ENCODE results near the gene METAP1.
A peak's percentile ranks its signal among the peaks of the same experiment; 100 is the strongest.
"Not testable (repeated sequence)": the region's sequence is repeated elsewhere in the genome, so short reads cannot be mapped to it uniquely, and the experiment has no call there.

METAP1 gene

DNA sequence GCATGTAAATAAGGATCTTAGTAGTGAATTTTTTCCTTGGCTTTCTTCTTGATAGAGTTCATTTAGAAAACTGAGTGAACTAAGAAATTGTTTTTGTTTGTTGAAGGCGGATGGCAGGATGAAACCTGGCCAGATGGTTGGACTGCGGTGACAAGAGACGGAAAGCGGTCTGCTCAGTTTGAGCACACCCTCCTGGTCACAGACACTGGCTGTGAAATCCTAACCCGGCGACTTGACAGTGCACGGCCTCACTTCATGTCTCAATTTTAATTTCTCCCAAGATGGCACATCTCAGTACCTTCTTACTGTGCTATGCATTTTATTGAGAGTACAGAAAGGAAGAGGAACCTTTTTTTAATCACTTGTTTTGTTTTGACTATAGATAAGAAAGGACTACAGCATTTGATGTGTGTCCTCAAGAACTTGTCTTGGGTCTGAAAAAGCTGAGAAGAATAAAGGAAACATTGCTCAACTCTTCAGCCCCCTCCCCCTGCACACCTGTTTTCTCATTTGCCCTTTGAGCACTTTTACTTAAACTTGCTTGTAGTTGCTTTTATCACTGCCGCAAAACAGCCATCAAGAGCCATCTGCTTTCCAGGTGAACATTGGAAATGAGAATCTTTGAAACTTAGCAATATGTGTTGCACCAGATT is 65.7 kb downstream of the METAP1 start:
- no peak for DNase-seq

DNA sequence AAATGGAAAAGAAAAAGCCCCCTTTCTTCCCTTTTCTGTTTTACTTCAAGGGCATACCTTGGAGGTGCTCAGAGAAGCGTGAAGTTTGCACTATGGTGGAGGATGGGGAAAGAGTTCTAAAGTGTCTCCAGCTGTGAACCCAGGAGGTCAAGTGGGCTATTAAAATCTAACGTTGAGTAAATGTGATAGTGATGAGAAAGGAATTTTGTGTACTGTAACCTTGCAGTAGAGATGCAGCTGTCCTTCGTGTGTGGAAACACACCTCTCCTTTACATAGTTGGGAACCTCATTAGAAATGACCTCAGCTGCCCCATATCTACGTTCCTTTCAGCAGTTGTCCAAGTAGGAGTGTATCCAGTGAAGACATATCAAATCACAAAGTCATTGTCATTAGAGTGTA is 66.6 kb downstream of the METAP1 start:
- no peak for DNase-seq

DNA sequence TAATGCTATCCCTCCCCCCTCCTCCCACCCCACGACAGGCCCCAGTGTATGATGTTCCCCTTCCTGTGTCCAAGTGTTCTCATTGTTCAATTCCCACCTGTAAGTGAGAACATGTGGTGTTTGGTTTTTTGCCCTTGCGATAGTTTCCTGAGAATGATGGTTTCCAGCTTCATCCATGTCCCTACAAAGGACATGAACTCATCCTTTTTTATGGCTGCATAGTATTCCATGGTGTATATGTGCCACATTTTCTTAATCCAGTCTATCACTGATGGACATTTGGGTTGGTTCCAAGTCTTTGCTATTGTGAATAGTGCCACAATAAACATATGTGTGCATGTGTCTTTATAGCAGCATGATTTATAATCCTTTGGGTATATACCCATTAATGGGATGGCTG is 70.0 kb downstream of the METAP1 start:
- DNase-seq = not testable (repeated sequence)

DNA sequence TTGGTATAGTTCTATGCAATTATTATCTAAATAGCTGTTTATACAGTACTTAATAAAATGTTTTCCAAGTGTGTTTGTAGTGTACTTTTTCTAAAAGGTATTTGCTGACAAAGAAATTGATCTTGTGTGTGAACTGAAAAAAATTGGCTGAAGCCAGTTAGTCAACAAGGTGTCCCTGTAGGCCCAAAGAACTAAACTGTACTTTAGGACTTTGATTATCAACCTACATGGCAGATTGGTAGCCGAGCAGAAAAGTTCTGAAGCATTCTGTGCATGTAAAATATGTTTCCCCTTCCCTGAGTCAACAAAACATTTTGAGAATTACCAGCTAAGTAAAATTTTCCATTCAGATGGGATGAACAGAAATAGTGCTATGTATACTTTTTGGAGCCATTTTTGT is 72.1 kb downstream of the METAP1 start:
- no peak for DNase-seq

DNA sequence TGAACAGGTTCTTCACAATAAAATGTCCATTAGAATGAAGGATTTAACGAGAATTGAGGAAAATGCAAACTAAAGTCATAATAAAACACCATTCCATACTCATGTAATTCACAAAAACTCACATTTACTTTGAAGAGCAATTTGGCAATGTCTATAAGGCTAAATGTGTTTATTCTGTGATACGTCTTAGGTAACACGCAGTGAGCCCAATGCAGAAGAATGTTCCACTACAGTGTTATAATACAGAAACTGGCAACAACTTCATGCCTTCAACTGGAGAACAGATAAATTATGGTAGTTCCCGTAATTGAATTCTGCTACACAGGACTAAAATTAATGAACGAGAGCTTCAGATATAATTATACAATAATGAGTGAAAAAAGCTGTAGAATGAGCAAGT is 75.6 kb downstream of the METAP1 start:
- no peak for DNase-seq

DNA sequence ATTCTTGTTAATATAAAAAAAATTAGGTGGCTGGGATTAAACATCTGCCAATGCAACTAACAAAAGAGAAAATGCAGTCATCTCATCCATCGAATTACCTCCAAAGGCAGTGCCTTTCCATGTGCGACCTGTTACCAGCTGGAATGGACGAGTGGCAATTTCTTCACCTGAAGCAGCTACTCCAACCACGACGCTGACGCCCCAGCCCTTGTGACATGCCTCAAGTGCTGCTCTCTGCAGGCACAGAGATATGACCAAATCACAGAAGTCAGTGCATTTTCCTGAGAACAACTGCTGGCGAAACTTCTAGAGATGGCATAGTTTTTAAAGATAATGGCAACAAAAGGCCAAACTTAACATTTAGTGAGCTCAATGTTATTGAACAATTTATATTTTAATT is 79.3 kb downstream of the METAP1 start:
- DNase-seq = no peak

DNA sequence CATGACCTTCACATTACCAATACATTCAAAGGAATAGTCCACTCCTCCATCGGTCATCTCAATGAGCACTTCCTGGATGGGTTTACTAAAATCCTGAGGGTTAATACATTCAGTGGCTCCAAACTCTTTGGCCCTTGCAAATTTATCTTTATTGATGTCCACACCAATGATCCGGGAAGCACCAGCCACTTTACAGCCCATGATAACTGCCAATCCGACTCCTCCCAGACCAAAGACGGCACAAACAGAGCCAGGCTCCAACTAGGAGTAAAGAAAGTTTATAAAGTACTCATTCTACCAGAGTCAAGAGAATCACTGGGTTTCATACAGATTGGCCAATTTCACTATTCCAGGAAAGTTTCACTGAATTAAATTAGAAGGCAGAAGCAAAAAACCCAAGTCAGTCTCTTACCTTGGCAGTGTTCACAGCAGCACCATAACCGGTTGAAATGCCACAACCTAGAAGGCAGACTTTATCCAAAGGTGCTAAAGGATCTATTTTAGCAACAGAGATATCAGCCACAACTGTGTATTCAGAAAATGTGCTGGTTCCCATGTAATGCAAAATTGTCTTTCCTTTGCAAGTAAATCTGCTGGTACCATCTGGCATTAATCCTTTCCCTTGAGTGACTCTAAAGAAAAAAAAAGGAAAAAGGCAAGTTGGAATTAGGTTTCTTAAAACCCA is 80.9 kb downstream of the METAP1 start:
- no peak for DNase-seq

DNA sequence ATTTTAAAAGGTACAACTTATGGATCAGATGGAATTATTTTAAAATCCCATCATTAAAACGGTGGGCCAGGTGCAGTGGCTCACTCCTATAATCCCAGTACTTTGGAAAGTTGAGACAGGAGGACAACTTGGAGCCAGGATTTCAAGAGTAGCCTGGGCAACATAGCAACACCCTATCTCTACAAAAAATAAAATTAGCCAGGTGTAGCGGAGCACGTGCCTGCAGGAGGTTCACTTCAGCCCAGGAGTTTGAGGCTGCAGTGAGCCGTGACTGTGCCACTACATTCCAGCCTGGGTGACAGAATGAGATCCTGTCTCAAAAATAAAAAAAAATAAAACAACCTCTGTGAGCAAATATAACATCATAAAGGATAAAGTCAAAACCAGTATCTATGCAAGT is 81.7 kb downstream of the METAP1 start:
- DNase-seq = no peak

DNA sequence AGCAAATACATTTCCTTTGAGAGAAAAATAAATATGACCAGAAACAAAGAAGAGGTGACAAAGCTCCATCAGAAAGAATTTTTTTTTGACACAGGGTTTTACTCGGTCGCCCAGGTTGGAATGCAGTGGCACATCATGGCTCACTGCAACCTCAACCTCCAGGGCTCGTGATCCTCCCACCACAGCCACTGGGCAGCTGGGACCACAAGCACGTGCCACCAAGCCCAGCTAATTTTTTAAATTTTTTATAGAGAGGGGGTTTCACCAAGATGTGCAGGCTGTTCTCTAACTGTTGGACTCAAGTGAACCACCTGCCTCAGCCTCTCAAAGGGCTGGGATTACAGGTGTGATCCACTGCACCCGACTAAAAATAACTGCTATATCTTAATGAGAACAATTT is 82.8 kb downstream of the METAP1 start:
- no peak for DNase-seq

DNA sequence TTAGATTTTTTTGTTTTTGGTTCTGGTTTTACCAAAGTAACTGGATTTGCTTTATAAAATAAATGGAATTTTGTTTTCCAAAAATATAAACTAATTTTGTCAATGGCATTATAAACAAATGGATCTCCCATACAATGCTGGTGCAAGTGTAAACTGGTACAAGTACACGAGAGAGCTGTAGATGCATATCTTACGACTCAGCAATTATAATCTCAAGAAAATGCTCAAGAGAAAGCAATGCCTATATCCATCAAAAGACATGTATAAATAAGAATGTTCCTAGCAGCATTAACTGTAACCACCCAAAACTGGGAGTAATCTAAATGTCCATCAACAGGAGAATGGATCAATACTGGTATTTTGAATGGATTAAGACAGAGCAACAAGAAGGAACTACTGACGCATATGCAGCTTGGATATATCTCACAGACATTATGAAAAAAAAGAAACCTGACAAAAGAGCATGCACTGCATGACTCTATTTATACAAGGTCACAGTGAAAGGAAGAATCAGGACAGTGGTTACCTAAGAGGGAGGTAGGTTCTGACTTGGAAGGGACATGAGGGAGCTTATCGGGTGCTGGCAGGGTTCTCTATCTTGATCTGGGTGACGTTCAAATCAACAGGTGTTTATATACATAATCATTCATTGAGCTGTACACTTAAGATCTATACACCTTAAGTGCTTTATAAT is 83.6 kb downstream of the METAP1 start:
- no peak for DNase-seq

DNA sequence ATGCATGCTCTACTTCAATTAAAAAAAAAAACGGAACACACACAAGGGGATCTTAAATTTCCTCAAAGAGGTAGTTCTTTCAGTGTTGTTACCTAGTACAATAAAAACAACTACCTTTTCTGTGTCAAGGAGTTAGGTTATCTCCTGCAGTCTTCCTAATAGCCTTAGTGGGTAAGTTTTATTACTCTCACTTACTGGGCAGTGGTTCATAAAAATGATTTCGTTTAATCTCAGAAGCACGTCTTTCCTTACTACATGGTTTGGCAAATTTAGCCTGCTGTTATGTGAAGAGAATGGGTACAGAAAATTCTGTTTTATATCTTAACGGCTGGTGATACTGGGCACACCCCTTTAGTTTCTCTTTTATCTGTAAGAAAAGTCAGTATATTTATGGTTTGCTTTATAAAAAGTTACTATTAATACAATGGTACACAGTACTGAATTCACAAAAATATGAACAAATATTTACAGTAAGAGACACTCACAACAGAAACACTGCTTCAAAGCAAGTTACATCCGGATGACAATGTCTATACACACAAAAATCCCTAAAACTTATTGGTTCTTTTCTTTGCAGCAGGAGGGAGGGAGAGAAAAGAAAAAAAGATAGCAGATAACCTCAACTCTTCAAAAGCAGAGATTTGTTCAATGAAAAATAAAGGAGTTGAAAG is 84.2 kb downstream of the METAP1 start:
- no peak for DNase-seq

DNA sequence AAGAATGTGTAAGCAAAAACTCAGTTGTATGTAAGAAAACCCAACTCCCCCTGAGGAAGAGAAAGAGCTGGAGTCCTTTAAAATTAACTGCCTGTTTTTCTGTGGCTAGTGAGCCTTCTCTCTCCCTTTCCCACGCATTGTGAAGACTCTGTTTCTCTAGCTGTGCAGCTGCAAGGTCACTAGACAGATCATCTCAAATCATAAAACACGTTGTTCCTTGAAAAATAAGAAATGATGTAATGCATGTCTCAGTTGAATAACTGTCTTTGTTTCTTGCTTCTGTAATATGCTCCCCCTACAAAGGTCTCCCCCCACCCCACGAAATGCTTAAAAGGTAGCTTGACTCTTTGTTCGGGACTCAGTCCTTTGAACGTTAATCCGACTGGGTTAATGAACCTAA is 85.3 kb downstream of the METAP1 start:
- DNase-seq = not testable (repeated sequence)

DNA sequence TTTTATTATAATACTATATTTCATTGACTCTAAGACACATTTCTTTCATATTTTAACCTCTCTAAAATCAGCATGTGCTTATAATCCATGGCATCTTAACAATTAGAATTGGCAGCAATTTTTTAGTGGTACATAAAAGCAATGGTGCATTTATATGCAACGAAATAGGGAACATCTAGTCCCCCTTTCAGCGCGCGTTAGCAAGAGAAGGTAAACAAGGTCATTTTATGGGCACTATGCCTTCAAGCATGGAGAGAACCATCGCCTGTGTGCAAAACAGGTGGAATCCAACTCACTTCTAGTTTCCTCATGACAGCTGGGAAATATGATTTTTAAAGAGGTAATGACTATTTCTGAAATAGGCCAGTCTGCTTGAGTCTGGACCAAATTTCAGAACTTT is 86.7 kb downstream of the METAP1 start:
- DNase-seq = no peak

DNA sequence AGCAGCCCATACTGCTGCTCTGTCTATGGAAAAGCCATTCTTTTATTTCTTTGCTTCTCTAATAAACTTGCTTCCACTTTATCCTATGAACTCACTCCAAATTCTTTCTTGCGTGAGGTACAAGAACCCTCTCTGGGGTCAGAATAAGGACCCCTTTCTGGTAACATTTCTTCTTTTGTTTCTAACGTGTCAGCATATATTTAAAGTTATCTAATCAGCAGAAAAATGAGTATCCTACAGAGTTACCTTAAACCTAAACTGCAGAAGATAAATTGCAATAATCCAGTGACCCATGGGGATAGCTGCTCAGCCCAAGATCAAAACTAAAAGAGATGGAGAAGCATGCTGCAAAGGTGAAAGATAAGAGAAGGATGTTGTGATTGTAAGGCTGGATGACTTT is 89.1 kb downstream of the METAP1 start:
- DNase-seq = no peak

DNA sequence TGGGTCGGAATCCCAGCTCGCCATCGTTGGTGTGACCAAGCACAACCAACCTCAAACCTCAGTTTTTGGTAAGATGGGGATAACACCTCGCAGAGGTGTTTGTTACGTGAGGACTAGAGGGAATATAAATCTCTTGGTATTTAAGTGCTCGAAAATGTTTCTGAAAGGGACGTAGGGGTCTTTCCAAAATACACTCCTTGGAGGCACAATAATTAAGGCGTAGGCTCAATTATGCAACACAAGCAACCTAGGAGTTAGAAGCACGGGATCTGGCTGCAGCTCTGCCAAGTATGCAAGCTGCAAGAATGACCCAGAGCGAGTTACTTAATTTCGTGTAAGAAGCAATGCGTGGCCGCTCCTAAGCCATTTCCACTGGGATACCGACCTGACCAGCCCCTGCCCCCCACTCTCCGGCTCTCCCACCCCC is 92.5 kb downstream of the METAP1 start:
- DNase-seq = no peak

DNA sequence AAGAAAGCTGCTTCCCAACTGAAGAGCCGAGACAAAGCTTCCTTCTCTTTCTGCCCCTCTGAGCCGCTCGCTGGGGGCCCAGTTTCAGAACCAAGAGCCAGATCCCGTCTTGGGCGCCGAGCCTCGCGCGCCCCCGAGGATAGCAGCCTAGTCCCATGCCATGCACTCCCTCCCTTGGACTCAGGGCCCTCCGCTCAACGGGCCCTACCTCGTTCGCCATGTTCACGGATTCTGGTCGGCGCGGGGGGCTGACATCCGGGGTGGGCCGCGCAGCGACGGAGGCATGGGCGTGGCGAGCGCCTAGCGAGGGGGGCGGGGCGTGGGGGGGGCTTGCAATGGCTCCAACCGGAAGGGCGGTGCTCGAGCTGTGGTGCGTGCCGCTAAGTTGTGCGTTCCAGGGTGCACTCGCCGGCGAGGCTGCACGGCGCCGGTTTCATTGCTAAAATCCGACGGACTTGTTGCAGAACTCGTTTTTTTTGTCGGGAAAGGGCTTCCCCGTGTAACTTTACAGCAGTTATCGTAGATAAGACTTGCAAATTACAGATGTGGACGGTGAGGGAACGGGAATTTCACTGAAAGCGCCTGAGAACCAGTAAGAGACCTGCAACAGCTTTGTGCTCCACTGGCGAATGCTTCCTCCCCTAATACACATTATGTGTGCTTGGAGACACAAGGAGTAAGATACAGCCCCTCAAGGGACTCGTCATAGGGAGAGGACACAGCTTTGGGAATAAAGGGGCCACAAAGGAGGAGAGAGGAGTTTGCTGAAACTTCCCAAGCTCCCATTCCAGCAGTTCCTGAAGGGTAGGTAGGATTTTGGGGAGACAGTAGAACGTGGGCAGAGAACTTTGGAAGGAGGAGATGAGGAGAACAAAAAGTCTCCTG is 93.2 kb downstream of the METAP1 start, which contains the start of gene ADH5:
Gene ADH5, minus strand, starts transcription at position 308 of the 885 bp plus-strand sequence. Its CDS starts 88 bp downstream, at position 220.
- DNase-seq = peak; percentile 84

DNA sequence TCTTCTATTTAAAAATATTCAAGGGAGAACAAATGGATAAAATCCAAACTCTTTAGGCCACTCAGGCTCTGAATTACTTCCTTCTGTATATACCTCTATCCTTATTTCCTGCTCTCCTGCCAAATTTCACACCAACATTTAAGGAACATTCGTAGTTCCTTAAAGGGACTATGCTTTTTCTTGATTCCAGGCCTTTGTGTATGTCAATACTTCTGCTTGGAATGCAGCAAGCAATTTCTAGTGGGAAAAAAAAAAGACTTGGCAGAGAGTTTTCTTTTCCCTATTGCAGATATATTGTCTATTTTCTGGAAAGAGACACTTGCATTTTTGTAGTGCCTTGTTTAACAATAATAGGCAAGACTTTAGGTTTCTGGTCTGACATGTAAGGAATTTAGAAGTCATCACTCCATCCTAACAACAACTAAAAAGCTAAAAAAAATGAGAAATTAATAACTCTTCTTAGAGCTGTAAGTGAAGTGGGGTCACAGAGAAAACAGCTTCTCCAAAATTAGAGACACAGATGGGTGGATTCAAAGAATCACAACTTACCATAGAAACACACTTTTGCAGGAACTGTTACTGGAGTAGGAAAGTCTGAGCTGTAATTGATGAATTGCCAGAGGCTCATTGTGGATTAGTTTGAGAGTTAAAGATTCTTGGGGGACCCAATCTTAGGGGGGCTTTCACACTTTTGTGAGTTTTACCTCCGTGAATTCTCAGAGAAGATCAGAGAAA is 95.1 kb downstream of the METAP1 start:
- no peak for DNase-seq

DNA sequence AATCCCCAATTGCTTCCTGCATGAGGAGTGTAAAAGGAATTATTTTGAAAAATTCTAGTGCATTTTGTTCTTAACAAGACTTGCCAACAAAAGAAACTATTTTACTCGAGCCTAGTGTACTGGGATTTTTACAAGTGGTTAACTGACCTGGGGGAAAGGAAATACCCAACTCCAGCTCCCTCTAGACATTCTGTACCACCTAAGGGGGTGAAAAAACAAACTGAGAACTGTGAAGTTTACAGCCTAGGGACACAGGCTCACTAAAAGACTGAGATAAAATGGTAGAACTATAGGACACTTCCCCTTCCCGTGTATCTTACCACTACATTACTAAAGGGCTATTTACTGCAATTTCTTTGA is 95.7 kb downstream of the METAP1 start:
- DNase-seq = no peak

DNA sequence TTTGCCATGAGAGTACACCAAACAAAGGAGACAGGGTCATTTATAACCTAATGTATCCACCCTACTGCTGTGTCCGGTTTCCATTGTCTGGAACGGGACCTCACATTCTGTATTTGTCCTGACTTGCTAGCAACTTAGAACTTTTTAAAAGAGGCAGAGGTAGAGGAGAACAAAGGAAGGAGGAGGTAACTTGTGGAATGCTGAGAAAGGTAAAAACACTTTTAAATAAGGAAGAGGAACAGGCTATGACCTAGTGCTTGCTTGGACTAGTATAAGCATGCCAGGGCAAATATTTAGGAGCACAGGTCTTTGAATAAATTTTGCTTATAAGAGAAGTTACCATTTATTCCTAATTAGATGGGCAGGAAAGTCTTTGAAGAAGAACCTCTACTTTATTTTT is 96.3 kb downstream of the METAP1 start:
- not testable (repeated sequence) for DNase-seq

DNA sequence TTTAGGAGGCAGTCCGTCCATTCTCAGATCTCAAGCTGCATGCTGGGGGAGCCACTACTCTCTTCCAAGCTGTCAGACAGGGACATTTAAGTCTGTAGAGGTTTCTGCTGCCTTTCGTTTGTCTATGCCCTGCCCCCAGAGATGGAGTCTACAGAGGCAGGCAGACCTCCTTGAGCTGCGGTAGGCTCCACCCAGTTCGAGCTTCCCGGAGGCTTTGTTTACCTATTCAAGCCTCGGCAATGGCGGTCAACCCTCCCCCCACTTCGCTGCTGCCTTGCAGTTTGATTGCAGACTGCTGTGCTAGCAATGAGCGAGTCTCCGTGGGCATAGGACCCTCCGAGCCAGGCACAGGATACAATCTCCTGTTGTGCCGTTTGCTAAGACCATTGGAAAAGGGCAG is 103.8 kb downstream of the METAP1 start:
- DNase-seq = no peak

DNA sequence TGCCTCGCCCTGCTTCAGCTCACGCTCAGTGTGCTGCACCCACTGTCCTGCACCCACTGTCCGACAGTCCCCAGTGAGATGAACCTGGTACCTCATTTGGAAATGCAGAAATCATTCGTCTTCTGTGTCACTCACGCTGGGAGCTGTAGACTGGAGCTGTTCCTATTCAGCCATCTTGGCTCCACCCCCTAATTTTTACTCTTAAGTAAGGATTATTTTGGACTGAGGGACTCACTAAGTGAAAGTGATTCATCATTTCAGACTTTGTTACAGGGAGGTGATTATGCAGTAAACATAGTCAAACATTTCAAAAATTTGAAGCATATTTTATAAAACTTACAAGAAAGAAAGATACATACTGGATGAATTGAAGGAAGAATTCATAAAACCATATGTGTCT is 104.3 kb downstream of the METAP1 start:
- DNase-seq = not testable (repeated sequence)

DNA sequence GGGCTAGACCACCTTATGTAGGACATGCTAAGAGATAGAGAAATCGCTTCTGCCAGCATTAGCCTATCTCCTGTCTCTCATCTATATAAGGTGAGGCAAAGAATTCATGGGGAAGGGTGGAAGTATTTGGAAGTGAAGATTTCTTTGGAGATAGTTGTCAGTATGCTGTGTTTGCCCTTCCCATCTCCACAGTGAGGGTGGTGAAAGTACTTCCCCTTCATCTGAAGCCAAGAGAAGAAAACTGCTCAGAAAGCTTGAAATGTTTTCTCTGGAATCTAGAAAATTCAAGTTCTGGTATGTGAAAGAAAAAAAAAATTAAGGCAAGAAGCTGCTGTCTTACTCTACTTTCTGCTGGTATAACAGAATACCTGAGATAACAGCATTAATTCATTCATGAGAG is 105.4 kb downstream of the METAP1 start:
- no peak for DNase-seq

All from CD4-positive, alpha-beta T cell treated with Interferon gamma for 1 hour (primary cell).